HG02884 (cell line): ENCODE measurements around the gene WDR64.
"Not testable (repeated sequence)": the region's sequence is repeated elsewhere in the genome, so short reads cannot be mapped to it uniquely, and the experiment has no call there.

Experiments used
- ATAC-seq: cut with Tn5 transposase; IDR thresholded peaks from one replicate; pipeline ENCODE4 v1.9.1; 2021; ENCODE audit warnings: mild to moderate bottlenecking, moderate library complexity; ENCODE audit not compliant: unreplicated experiment

WDR64 gene

DNA sequence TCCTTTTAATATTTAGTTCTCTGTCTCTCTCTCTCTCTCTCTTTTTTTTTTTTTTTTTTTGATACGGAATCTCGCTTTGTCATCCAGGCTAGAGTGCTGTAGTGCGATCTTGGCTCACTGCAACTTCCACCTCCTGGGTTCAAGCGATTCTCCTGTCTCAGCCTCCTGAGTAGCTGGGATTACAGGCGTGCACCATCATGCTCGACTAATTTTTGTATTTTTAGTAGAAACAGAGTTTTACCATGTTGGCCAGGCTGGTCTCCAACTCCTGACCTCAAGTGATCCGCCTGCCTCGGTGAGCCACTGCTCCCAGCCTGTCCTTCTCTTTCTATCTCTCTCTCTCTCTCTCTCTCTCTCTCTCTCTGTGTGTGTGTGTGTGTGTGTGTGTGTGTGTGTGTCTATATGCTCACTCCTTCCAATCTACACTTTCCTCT, 83.4 kb downstream of the WDR64 start:
- not testable (repeated sequence) for ATAC-seq

DNA sequence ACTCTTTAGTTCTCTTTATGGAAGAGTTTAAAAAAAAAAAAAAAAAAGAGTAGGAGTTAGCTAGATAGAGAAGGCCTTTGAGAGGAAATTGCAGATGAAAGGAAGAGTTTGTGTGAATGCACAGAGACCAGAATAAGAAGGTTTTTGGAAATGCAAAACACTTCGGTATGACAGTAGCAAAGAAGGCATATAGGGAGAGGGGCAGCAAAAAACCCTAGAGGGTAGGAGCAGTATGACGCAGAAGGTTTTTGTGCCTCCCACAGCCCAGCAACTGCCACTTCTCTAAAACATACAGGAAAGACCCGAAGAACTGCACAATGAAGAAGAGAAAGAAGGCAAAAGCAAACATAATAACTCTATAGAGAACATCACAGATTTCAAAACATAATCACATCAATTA, 84.3 kb downstream of the WDR64 start:
- ATAC-seq = no peak

DNA sequence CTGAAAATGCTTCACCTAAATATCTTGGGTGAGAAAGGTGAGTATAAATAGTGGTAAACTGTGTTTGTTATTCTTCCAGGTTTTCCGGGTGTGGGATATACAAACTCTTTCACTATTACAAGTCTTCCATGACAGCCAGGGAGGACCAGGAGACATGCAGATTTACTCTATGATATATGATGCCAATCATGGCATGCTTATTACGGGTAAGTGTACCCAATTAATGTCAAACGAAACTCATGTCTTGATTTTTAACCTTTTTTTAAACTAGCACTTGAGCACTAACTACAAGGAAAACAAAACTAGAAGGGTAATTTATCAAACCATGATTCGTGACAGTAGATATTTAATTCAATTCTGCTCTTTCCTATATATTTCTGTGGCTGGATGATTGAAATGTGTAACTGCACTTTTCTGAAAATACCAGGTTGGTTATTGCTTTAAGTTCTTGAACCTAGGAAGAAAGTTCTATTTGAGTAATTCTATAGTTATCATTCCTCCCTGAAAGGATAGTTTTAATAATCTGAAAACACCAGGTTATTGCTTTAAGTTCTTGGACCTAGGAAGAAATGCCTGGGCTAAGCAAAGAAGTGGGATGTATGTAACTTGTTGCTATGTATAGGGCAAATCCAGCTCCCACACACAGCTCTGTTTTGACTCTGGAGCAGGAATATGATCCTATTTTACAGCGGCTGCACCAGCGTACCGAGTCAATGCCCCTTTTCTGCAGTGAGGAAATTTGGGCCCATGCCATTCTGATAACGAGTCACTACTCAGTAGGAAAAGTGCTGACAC, 86.4 kb downstream of the WDR64 start:
- ATAC-seq = no peak

DNA sequence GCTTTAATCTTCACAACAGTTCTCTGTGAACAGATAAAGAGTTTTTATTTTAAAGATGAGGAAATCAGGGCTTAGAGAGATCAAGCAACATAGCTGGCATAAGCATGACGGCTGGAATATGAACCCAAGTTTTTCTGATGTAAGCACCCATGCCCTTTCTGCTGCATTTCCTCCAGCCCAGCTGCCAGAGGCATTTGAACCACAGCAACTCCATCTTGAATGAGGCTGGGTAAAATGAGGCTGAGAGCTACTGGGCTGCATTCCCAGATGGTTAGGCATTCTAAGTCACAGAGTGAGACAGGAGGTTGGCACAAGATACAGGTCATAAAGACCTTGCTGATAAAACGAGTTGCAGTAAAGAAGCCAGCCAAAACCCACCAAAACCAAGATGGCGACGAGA, 90.0 kb downstream of the WDR64 start:
- no peak for ATAC-seq

DNA sequence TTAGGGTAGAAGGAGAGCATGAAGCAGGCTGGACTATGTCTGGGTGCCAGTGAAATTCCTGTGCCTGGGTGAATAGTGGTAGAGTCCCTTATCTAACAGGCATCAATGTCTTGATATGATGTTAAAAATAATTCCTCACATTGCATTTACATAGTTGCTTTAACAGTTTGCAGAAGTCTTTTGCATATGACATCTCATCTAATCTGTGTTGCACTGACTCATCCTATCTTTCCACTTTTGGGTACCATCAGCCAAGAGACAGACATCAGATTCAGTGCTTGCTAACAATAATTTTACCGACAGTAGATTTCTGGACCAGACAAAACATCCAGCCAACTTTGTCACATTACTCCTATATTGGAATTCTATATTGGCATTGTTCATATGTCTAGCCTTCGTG, 92.5 kb downstream of the WDR64 start:
- ATAC-seq = no peak

DNA sequence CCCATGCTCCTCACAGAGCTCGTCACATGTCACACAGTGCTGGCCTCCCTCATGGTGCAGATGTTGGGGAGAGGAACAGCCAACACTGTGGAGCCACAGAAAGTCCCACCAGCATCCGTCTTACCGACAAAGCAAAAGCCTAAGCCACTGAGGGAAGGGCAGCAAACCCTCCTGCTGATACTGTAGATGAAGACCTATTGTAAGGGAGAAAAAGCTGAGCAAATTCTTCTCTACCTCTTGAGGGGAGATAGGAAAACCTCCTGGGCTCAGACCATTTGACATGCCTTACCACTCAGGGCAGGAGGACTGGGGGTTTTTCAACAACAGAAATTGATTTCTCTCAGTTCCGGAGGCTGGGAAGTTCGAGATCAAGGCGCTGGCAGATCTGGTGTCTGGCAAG, 95.9 kb downstream of the WDR64 start:
- ATAC-seq = no peak

DNA sequence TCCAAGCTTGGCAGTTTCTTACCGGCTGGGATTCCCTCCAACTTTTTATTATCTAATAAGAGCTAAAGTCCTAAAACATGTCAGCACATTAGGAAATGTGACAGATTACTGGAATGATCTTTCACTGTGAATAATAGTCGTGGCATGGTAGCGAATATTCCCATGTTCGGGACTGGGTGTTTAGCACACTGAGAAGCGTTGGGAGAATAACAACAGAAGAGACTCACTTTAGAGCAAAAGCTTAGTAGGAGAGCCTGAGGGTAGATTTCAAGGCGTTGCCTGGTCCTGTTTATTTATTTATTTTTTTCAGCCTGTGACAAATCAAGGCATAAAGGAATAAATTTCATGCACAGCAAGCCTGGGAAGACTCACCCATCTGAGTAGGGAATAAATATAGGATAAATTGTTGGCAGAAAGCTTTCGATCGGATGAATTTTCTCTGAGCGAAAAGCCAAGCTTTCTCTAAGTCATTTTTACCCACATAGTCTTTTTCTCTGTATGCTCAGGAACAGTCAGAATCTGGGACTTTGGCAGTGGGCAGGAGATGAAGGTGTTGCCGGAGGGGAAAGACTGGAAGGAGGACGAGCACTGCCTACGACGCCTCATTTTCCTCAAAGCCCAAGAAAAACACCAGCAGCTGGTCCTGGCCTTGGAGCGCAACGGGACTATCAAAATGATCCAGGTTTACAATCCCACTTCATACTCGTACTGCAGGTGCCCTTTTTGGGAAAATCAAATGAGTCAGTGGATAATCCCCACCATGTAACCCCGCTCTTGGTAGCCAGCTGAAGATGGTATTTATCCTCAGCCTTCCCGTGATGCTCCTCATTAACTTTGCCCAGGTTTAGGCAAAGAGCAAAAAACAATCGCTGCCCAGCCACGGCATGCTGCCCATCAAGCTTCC, 97.2 kb downstream of the WDR64 start:
- no peak for ATAC-seq

DNA sequence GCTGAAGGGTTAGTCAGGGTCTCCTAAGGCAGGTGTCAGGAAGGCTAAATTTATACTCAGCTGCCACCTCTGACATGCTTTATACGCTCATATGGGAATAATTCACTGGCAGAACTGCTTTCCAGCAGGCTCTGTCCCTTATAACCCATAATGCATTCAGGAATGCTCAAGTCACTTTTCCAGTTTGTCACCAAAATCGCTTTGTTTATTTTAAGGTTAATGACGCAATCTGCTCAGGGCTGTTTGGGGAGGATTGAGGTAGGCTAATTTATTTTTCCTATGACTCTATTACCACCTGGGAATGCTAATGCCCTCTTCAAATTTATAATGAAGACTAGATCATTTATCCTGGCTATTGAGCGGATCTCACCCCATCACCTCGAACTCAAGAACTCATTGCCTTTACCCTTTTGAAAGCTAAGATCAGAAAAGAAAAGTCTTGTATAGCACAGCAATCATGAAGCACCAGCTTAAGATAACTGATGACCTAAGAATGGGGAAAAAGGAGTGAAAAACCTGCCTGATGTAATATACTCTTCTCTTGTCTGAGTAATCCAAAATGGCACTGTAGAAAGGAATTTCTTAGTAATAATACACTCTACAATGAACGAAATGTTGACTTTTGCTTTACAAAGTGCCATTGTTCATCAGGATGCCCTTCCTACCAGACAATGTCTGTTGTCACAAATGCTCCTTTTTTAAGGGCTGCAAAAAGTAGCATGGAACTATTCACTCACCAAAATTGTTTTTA, 98.0 kb downstream of the WDR64 start:
- ATAC-seq = no peak

DNA sequence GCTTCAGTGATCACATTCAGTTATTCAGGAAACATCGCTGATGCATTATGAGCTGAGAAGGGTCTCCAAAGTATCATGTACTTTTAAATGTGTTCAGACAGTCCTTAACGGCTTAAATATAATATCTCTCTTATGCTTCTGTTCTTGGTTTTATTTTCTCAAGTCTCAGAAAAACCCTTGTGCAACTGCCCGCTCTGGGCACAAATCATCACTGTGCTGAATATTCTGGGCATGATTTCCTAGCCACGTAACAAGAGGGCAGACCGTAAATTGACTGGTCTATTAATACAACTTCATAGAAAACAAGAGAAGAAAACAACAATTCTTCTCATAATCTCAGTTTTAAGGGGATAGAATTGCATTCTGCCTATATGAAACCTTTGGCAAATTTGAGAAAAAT, 99.4 kb downstream of the WDR64 start:
- no peak for ATAC-seq

DNA sequence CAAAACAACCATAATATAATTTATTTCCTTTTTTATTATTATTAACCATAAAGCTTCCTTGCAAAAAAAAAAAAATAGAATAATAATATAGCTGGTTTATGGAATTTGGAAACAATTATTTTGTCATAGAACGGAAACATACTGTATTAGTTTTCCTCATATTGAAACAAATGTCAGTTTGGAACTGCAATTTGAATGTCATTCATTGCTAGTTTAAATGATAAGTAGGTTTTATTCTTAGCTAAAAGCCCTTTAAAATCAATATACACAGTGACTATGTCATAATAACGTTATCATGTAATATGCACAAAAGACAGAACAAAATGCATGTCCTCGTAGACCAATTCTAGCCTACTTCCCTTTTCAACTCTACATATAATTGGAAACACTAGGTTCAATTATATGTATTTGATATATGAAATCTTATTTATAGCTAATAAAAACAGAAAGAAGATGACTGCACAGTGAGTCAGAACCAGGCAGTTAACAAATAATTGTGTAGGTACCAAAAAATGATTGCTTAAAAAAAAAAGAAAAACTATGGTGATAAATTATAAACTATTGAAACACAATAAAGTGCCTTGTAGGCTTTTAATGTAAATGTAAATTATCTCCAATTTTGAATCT, 110.7 kb downstream of the WDR64 start:
- ATAC-seq = no peak

DNA sequence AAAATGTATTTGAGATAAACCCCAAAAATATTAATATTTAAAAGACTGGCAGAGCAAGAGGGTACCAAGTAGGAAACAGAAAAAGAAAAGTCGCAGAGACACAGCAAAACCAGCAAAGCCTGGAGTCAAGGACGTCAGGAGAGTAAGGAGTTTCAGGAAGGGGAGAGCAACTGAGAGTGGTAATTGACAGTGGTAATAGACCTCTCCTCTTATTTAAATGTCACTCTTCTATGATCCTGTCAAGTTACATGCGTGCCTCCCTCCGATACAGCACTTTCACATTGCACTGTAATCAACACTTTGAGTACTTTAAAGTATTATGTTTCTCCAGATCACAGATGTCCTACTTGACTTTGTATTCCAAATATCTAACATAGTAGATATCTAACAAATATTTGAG, 113.3 kb downstream of the WDR64 start:
- ATAC-seq = no peak

DNA sequence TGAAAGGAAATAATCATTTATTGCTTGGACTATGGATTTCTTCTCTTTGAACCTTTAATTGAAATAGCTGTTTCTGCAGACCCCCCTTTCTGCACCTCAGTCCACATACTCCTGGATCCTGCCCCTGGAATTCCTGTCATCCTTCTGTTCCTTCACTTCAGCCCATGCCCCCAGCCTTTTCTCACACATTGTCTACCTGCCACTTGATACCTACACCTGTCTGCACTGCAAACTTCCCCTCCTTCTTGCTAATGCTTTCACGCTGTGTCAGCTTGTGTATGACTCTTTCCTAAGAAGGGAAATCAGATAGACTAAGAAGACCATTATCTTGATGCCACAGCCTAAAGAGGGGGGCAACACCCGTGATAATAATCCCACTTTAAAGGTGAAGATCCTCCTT, 115.7 kb downstream of the WDR64 start:
- no peak for ATAC-seq

DNA sequence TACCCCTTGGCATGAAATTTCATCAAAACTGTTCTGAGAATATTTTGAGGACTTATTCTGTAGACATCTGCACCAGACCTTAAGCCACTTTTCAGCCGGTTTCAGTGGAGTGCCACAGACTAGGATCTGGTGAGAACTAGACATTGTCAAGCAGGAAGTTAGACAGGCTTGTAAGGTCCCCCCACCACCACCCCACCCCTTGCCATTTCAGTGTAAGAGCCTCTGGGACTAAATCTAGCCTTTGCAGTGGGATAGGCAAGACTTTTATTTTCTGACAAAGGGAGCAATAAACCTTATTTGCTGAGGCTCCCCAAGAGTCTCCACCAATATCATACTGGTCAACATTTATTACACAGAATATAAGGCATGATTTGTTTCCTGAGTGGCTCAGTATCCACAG, 118.0 kb downstream of the WDR64 start:
- no peak for ATAC-seq

DNA sequence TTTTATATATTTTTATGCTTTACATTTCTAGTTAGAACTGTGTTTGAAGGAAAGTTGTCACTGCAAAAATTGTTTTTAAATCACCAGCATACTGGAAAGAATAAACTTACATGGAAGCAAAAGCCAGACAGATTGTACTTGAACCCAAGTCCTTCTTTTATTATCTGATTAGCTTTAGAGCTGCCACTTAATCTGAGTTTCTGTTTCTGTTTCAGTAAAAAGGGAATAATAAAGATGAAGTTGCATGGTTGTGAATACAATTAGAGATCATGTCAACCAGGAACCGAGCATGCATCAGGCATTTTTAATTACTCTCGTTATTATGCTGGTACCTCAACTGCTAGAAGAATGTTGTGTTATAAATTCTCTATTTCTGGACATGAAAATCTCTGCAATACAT, 119.0 kb downstream of the WDR64 start:
- ATAC-seq = no peak

DNA sequence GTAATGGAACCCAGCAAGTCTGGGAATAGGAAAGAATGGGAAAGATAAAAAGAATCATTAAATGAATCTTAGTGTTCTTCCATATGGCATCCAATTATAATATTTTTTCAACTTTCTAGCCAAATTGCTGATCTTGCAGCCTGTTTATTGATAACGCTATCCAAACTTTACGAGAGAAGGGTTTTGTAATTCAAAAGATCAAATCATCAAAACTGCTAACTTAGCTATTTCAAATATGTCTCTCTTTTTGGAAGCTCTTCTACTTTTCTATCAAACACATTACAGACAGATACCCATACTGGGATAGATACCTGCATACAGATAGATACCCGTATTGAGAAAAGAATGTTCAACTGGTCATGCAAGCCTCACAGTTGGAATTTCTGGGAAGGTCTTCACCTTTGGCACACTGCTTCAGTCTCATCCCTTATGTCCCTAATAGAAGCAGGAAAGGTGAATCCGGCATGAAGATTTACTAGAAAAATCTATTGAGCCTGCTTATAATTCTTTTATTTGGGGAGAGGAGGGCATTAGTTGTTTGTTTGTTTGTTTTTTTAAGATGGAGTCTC, 120.9 kb downstream of the WDR64 start:
- no peak for ATAC-seq

DNA sequence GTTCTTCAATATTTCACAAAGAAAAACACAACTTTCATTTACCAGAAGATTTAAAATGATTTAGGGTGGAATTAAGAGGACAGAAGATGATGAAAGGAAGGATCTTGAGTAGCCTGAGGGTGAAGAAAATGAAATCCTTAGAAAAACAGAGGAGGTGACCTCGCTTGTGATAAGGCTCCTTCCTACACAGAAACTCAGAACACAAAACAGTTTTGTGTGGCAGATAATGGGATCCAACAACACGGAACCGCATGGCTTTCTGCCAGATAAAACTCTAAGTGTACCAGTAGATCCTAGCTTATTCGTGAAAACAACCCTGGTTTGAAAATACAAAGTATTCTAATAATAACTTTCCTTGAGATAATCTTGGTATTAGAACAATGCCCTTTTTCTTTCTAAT, 121.9 kb downstream of the WDR64 start:
- no peak for ATAC-seq

DNA sequence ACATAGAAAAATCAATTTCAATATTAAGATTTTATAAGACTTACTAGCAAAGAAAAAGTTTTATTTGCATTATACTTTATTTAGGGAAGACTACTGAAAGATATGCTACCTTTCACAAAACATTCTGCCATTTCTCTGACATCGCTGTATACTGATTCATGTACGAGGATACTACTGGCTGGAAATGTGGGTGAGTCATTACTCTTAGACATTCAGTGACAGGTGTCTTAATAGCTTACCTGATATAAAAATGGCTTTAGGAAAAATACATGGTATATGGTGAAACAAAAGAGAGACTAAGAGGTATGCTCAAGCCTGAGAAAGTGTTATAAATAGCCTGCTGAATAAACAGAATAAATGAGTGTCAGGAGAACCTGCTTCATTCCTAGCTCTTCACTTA, 122.9 kb downstream of the WDR64 start:
- no peak for ATAC-seq

DNA sequence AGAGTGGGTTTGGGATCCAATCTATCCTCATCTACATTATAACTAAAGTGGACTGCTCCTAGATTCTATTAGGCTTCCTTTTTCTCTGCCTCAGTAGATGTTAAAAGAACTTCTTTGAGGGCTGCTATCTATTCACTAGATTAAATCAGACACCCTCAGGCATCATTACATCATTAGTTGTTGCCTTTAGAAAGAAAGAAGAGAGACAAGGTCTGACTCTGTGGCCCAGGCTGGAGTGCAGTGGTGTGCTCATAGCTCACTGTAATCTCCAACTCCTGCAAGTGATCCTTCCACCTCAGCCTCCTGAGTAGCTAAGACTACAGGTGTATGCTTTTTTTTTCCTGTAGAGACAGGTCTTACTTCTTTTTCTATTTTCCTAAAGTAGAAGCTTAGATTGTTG, 124.8 kb downstream of the WDR64 start:
- ATAC-seq = no peak

DNA sequence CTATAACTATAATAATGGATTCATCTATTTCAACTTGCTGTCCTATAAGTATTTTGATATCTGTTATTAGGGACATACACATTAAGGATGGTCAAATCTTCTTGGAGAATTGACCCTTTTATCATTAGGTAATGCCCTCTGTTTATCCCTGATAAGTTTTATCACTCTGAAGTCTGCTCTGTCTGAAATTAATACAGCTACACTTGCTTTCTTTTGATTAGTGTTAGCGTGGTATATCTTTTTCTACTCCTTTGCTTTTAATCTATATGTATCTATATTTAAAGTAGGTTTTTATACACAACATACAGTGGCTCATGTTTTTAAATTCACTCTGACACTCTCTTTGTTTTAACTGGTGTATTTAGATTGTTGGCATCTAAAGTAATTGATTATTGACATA, 126.0 kb downstream of the WDR64 start:
- no peak for ATAC-seq

DNA sequence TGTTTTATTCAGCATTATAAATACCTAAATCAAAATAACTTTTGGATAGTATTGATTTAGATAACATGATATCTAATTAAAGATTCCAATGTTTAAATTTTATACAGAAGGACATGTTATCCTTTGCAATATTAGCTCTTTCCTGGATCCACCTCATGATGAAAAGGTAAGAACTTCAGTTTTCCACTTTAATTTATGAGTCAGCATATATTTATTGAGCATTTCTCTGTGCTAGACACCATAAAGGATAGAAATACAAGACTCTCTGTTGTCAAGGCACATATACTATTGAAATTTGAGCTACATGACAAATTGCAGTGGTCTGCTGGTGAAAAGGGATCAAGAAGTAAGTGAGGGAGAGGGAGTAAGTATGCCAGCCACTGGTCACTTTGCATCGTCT, 127.8 kb downstream of the WDR64 start:
- no peak for ATAC-seq

DNA sequence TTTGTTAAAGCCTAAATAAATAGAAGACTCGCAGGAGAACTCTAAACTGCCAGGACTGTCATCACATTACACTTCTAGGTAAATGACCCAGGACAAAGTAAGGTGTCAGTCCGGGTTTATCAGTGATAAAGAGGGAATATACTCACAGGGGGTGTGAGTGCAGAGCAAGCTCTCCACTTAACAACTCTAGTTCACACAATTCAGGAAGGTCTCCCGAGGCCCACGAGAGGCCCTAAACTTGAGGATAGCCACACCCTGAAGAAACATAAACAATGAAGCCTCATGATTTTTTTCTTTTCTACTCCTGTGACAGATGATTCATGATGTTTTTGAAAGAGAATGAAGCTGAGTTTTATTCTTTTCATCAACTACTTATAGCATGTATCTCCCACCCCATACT, 130.3 kb downstream of the WDR64 start:
- ATAC-seq = no peak
